Spleen (tissue), 11 donors: ENCODE results near the gene ABCC2. TPM values are rescaled to one million over a fixed set of nuclear protein-coding genes. Genes with fewer than 3 reads are reported as not detected.

Experiments used
- DNase-seq: peaks from one replicate; pipeline ENCODE4 v3.0.0-alpha.2; 2020
- H3K27ac ChIP-seq, 8 donors: fragments of 200-600 bp; sonication (generic) in 7 of 8; 1 replicate in 4 of 8; 2 replicates in 4 of 8; pipeline versions ENCODE4 v1.5.0 to v1.8.0; 2016 to 2021; ENCODE audit warnings: inconsistent platforms in 4 of 8, mild to moderate bottlenecking in 4 of 8, moderate library complexity in 1 of 8
- H3K27me3 ChIP-seq, 7 donors: fragments of 200-600 bp; sonication (generic) in 6 of 7; replicated peaks in 1 of 7; 1 replicate in 4 of 7; 2 replicates in 3 of 7; pipeline versions ENCODE4 v1.5.0 to v1.8.0; 2016 to 2021; ENCODE audit warnings: inconsistent platforms in 3 of 7, mild to moderate bottlenecking in 1 of 7
- H3K36me3 ChIP-seq, 6 donors: fragments of 200-600 bp; sonication (generic) in 5 of 6; 1 replicate in 4 of 6; 2 replicates in 2 of 6; pipeline versions ENCODE4 v1.5.0 to v1.8.0; 2016 to 2021; ENCODE audit warnings: inconsistent platforms in 2 of 6
- H3K4me1 ChIP-seq, 6 donors: fragments of 200-600 bp; sonication (generic) in 5 of 6; 1 replicate in 3 of 6; 2 replicates in 3 of 6; pipeline versions ENCODE4 v1.5.0 to v1.8.0; 2016 to 2021; ENCODE audit warnings: inconsistent platforms in 3 of 6
- H3K4me3 ChIP-seq, 8 donors: fragments of 200-600 bp; sonication (generic) in 7 of 8; 1 replicate in 4 of 8; 2 replicates in 4 of 8; pipeline versions ENCODE4 v1.5.0 to v1.8.0; 2016 to 2021; ENCODE audit warnings: inconsistent platforms in 4 of 8, mild to moderate bottlenecking in 4 of 8, moderate library complexity in 2 of 8
- H3K9me3 ChIP-seq, 8 donors: fragments of 200-600 bp; sonication (generic) in 7 of 8; 1 replicate in 4 of 8; 2 replicates in 4 of 8; pipeline versions ENCODE4 v1.5.0 to v1.8.0; 2016 to 2021; ENCODE audit warnings: inconsistent platforms in 4 of 8
- POLR2A ChIP-seq, 3 donors: fragments of 450-650 bp; IDR thresholded peaks; one replicate each; pipeline ENCODE4 v1.5.1; 2017; ENCODE audit warnings: antibody characterized with exemption in 3 of 3, mild to moderate bottlenecking in 1 of 3
- POLR2AphosphoS5 ChIP-seq, 3 donors: sonication (generic); formaldehyde crosslinking; IDR thresholded peaks; one replicate each; pipeline ENCODE4 v1.5.1; 2017; ENCODE audit warnings: antibody characterized with exemption in 3 of 3
- WGBS, 5 donors: extraction: QIAGEN DNeasy Blood & Tissue Kit in 3 of 5; methylation state at CpG; one replicate each; pipeline versions ENCODE4 v1.1.5 to v1.1.7; 2013 to 2018; 5-methylcytosine and 5-hydroxymethylcytosine counted together
- intact Hi-C: fragments of 100-400 bp; cut with DNase I; formaldehyde crosslinking; loops from one replicate; pipeline ENCODE4 v1.15.0; 2023; ENCODE audit warnings: low total_unique reads
- polyA plus RNA-seq, 3 donors: library from polyadenylated mRNA; stranded (reverse); fragments of 200-250 nt; gene quantifications; one replicate each; pipeline ENCODE4 v1.2.1, GENCODE V29; 2013
- total RNA-seq, 7 donors: library from RNA; depleted of rRNA in 3 of 7; stranded (reverse); fragments of >200 nt in 3 of 7; fragmentation: NEBNext Ultra II Directional in 4 of 7; extraction: Animal tissue kit (Norgen Biotek cat#: 25700) in 4 of 7; gene quantifications; one replicate each; pipeline versions ENCODE4 v1.1.0 to v1.2.1, GENCODE V29; 2016 to 2021
- TF ChIP-seq, protein P1 (sequence below), 11 experiments: fragments of 200-600 bp in 7 of 11; fragments of 450-650 bp in 4 of 11; sonication (generic) in 4 of 11; IDR thresholded peaks in 8 of 11; conservative IDR thresholded peaks in 3 of 11; 1 replicate in 7 of 11; 2 replicates in 4 of 11; pipeline versions ENCODE4 v1.4.0 to v1.8.0; 2016 to 2021; ENCODE audit warnings: antibody characterized with exemption in 11 of 11, inconsistent platforms in 4 of 11, mild to moderate bottlenecking in 1 of 11
- donor health status: healthy with polysubstance abuse.
- donor health status: DM: no; HTN: no; CAD: no; lungs with moderate emphysema.
- donor health status: DM: no; HTN: no; CAD: no.
- donor health status: Bipolar disorder and iron deficiency.
- donor health status: healthy.
- donor health status: DM: no; HTN: no; CAD: no.
- donor health status: DM: yes; HTN: yes; CAD: no.

Gene ABCC2
- total and polyA plus RNA-seq, 10 donors = 1.0 to 4.9 (median 2.7) TPM

- no peak for DNase-seq
- peaks cover 0 to 20% (median 0%) of the 10 kb centered on the region in 6 donors for H3K36me3 ChIP-seq
- intact Hi-C loops = no loop called here
- peaks cover 0 to 14% (median 3%) of the 10 kb centered on the region in 6 donors for H3K4me1 ChIP-seq
- WGBS, 5 donors = 19 to 53% (median 27%) methylated on average over 8 of the region's 8 CpGs
- H3K4me3 ChIP-seq = no peak overlapping the region
- H3K9me3 ChIP-seq = peaks cover 0 to 19% (median 11%) of the 10 kb centered on the region in 8 donors
- H3K27ac ChIP-seq = no peak overlapping the region
- no peak for TF ChIP-seq POLR2A (IDR thresholded peaks at IDR 0.05)
- TF ChIP-seq, protein P1, sequence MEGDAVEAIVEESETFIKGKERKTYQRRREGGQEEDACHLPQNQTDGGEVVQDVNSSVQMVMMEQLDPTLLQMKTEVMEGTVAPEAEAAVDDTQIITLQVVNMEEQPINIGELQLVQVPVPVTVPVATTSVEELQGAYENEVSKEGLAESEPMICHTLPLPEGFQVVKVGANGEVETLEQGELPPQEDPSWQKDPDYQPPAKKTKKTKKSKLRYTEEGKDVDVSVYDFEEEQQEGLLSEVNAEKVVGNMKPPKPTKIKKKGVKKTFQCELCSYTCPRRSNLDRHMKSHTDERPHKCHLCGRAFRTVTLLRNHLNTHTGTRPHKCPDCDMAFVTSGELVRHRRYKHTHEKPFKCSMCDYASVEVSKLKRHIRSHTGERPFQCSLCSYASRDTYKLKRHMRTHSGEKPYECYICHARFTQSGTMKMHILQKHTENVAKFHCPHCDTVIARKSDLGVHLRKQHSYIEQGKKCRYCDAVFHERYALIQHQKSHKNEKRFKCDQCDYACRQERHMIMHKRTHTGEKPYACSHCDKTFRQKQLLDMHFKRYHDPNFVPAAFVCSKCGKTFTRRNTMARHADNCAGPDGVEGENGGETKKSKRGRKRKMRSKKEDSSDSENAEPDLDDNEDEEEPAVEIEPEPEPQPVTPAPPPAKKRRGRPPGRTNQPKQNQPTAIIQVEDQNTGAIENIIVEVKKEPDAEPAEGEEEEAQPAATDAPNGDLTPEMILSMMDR (IDR thresholded peaks at IDR 0.05 in 8 of 11, conservative IDR thresholded peaks at IDR 0.05 in 3 of 11) = no peak
- H3K27me3 ChIP-seq = peaks cover 0 to 39% (median 3%) of the 10 kb centered on the region in 7 donors
These were observed 87.8 kb downstream of the ABCC2 start for GRCh38 chr10:99870123-99870730.

DNA sequence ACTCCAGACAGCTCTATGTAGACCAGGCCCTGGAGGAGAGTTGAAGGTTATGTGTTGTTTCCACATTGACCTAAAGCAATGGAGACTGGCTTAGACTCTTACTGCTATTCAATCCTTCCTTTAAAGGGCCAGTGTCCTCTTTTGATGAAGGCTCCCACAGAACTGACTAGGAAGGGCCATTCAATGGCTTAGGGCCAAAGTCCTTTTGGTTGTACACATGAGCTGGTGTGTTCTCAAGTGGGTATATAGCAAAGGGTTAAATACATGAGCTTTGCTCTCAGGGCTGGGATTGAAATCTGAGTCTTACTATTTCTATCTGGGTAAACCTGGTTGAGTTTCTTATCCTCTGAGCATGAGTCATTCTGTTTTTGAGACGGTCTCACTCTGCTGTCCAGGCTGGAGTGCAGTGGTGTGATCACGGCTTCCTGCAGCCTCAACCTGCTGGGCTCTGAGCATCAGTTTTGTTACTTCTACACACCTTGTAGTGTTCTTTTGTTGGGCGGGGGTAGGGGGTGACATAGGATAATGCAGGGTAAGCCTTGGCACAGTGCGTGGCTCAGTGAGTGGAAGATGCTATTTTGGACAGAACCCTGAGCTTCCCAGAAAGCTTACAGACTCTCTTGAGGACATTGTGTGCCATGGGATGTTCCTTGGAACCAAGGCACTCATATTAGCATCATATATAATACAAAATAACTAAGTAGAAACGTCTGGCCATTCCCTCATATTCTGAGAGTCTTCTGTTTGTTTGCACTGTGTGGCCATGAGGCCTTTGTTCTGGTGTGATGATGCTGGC lies 90.1 kb downstream of the ABCC2 start:
- no peak for DNase-seq
- Histone ChIP-seq H3K9me3 (peaks cover 0 to 8% (median 0%) of the 10 kb centered on the region in 8 donors), H3K4me1 (peaks cover 0 to 14% (median 3%) of the 10 kb centered on the region in 6 donors), H3K27me3 (peaks cover 0 to 34% (median 3%) of the 10 kb centered on the region in 7 donors), H3K4me3 (no peak overlapping the region), H3K27ac (no peak overlapping the region), H3K36me3 (peaks cover 0 to 44% (median 17%) of the 10 kb centered on the region in 6 donors)
- 71 to 79% (median 76%) methylated on average over 5 of the region's 5 CpGs for WGBS, 5 donors
- intact Hi-C loops = no loop called here
- TF ChIP-seq, protein P1 (IDR thresholded peaks at IDR 0.05 in 8 of 11, conservative IDR thresholded peaks at IDR 0.05 in 3 of 11) = no peak
- no peak for TF ChIP-seq POLR2AphosphoS5 (IDR thresholded peaks at IDR 0.05)
- no peak for TF ChIP-seq POLR2A (IDR thresholded peaks at IDR 0.05)

DNA sequence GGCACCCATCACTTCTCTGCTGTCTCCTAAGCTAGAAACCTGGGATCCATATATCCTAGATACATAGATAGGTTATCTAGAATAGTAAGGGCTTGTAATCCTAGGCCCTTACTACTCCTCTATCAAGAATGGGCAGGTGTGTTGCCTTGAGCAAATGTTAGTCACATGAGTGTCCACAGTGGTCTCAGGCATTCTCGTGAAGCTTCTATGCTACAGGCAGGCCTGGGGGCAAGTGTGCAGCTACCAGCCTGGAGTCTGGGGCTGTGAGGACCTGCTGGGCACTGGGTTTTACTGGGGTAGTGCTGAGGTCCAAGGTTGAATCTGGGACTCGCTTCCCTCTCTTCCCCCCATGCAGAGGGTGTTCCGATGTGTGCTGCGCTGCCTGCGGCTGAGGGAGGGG lies 91.4 kb downstream of the ABCC2 start:
- intact Hi-C loops = no loop called here
- TF ChIP-seq POLR2AphosphoS5 (IDR thresholded peaks at IDR 0.05) (no peak), POLR2A (IDR thresholded peaks at IDR 0.05) (no peak)
- TF ChIP-seq, protein P1 (IDR thresholded peaks at IDR 0.05 in 8 of 11, conservative IDR thresholded peaks at IDR 0.05 in 3 of 11) = no peak
- Histone ChIP-seq H3K9me3 (no peaks in the 10 kb centered on the region), H3K4me1 (peaks cover 0 to 14% (median 3%) of the 10 kb centered on the region in 6 donors), H3K27ac (no peak overlapping the region), H3K4me3 (no peak overlapping the region), H3K36me3 (peaks cover 0 to 57% (median 29%) of the 10 kb centered on the region in 6 donors), H3K27me3 (peaks cover 0 to 26% (median 3%) of the 10 kb centered on the region in 7 donors)
- DNase-seq = no peak
- 94 to 98% (median 97%) methylated on average over 5 of the region's 5 CpGs for WGBS, 5 donors
